Measurements from ENCODE around the gene GGT5. TPM values are rescaled to one million over a fixed set of nuclear protein-coding genes. Genes with fewer than 3 reads are reported as not detected.
"Not testable (repeated sequence)": the region's sequence is repeated elsewhere in the genome, so short reads cannot be mapped to it uniquely, and the experiment has no call there.

Gene GGT5
- total RNA-seq, 4 donors from 2014 or later, result 26.3 to 38.9 (median 34.7) TPM

- Histone ChIP-seq H3K27ac (peak overlapping the region; percentile 8 to 74 (median 68)), H3K36me3 (no peaks in the 10 kb centered on the region), H3K4me1 (peaks cover 17 to 83% (median 21%) of the 10 kb centered on the region in 3 donors), H3K27me3 (no peaks in the 10 kb centered on the region), H3K9me3 (no peaks in the 10 kb centered on the region), H3K4me3 (no peak overlapping the region)
- TF ChIP-seq POLR2AphosphoS5 (IDR thresholded peaks at IDR 0.05) (no peak), CTCF (IDR thresholded peaks at IDR 0.05) (no peak), EP300 (IDR thresholded peaks at IDR 0.05) (no peak), POLR2A (IDR thresholded peaks at IDR 0.05) (no peak)
- 24 to 38% methylated on average over 4 of the region's 4 CpGs for WGBS, 2 donors (ENCODE audit: low coverage in 1 of 2)
- ATAC-seq, result peak; percentile 32
Observed at GRCh38 chr22:24285245-24285644, 40.4 kb upstream of the GGT5 start.

- Histone ChIP-seq H3K27ac (peak overlapping the region in 3 of 4 donors; percentile 62 to 74 (median 73)), H3K27me3 (no peaks in the 10 kb centered on the region), H3K9me3 (no peaks in the 10 kb centered on the region), H3K36me3 (no peaks in the 10 kb centered on the region), H3K4me3 (no peak overlapping the region), H3K4me1 (peaks cover 12 to 80% (median 17%) of the 10 kb centered on the region in 3 donors)
- TF ChIP-seq CTCF (IDR thresholded peaks at IDR 0.05) (no peak), POLR2AphosphoS5 (IDR thresholded peaks at IDR 0.05) (no peak), EP300 (IDR thresholded peaks at IDR 0.05) (no peak), POLR2A (IDR thresholded peaks at IDR 0.05) (no peak)
- ATAC-seq, result no peak
- 80 to 83% methylated on average over 1 to 2 of the region's 2 CpGs for WGBS, 2 donors (ENCODE audit: low coverage in 1 of 2)
Observed at GRCh38 chr22:24284747-24285203, 39.9 kb upstream of the GGT5 start.

GRCh38 chr22:24282401-24282800 is 37.5 kb upstream of the GGT5 start:
- peaks cover 12 to 71% (median 17%) of the 10 kb centered on the region in 3 donors for H3K4me1 ChIP-seq
- ATAC-seq, result no peak
- no peaks in the 10 kb centered on the region for H3K9me3 ChIP-seq
- WGBS, 2 donors (ENCODE audit: low coverage in 1 of 2), result 42 to 63% methylated on average over 2 of the region's 2 CpGs
- no peaks in the 10 kb centered on the region for H3K36me3 ChIP-seq
- H3K4me3 ChIP-seq, result no peak overlapping the region
- TF ChIP-seq EP300 (IDR thresholded peaks at IDR 0.05) (no peak), POLR2A (IDR thresholded peaks at IDR 0.05) (no peak), POLR2AphosphoS5 (IDR thresholded peaks at IDR 0.05) (no peak), CTCF (IDR thresholded peaks at IDR 0.05) (no peak)
- H3K27ac ChIP-seq, result no peak overlapping the region
- no peaks in the 10 kb centered on the region for H3K27me3 ChIP-seq

GRCh38 chr22:24280363-24280762 is 35.5 kb upstream of the GGT5 start:
- not testable (repeated sequence) for H3K36me3 ChIP-seq, H3K4me3 ChIP-seq, H3K9me3 ChIP-seq, H3K27ac ChIP-seq, H3K27me3 ChIP-seq, ATAC-seq
- H3K4me1 ChIP-seq, result peaks cover 7 to 62% (median 7%) of the 10 kb centered on the region in 3 donors
- WGBS, 2 donors (ENCODE audit: low coverage in 1 of 2), result 100% methylated on average over 1 of the region's 1 CpG; no CpG with 5 or more reads in 1 of the 2 donors

GRCh38 chr22:24274696-24275405 is 30.0 kb upstream of the GGT5 start:
- peak in 1 of 4 experiments; percentile 31 for TF ChIP-seq CTCF (IDR thresholded peaks at IDR 0.05)
- peak overlapping the region in 3 of 4 donors; percentile 63 to 79 (median 70) for H3K27ac ChIP-seq
- H3K9me3 ChIP-seq, H3K4me3 ChIP-seq, H3K36me3 ChIP-seq, ATAC-seq, H3K27me3 ChIP-seq: not testable (repeated sequence)
- 30 to 31% methylated on average over 3 to 5 of the region's 7 CpGs for WGBS, 2 donors (ENCODE audit: low coverage in 1 of 2)
- H3K4me1 ChIP-seq, result peaks cover 7 to 64% (median 23%) of the 10 kb centered on the region in 3 donors

- not testable (repeated sequence) for H3K36me3 ChIP-seq, ATAC-seq, H3K9me3 ChIP-seq, H3K4me3 ChIP-seq, H3K27me3 ChIP-seq
- 34 to 56% methylated on average over 2 to 4 of the region's 4 CpGs for WGBS, 2 donors (ENCODE audit: low coverage in 1 of 2)
- H3K27ac ChIP-seq, result peak overlapping the region in 3 of 4 donors; percentile 51 to 79 (median 70)
- peaks cover 5 to 58% (median 21%) of the 10 kb centered on the region in 3 donors for H3K4me1 ChIP-seq
Observed at GRCh38 chr22:24273906-24274305, 29.0 kb upstream of the GGT5 start.

GRCh38 chr22:24273031-24273430 is 28.1 kb upstream of the GGT5 start:
- H3K27ac ChIP-seq, H3K9me3 ChIP-seq, H3K36me3 ChIP-seq, H3K4me3 ChIP-seq, H3K27me3 ChIP-seq, ATAC-seq: not testable (repeated sequence)
- WGBS, 2 donors (ENCODE audit: low coverage in 1 of 2), result 79 to 94% methylated on average over 2 of the region's 2 CpGs
- H3K4me1 ChIP-seq, result peaks cover 2 to 53% (median 21%) of the 10 kb centered on the region in 3 donors
